Inflammatory macrophage treated with lipopolysaccharide for 4 hours (primary cell): ENCODE results near the gene SLC44A5.
"Not testable (repeated sequence)": the region's sequence is repeated elsewhere in the genome, so short reads cannot be mapped to it uniquely, and the experiment has no call there.

ENCODE experiments used
- DNase-seq: peaks from one replicate; pipeline ENCODE4 v3.0.0-alpha.2; 2020

SLC44A5 gene

DNA sequence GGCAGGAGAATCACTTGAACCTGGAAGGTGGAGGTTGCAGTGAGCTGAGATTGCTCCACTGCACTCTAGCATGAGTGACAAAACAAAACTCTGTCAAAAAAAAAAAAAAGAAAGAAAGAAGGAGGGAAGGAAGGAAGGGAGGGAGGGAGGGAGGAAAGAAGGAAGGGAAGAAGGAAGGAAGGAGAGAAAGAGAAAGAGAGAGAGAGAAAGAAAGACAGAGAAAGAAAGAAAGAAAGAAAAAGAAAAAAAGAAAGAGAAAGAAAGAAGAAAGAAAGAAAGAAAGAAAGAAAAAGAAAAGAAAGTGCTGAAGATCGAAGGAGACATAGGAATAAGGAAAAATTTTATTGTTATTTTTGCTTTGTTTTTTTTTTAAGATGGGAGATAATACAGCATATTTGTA, 166.7 kb downstream of the SLC44A5 start:
- no peak for DNase-seq

DNA sequence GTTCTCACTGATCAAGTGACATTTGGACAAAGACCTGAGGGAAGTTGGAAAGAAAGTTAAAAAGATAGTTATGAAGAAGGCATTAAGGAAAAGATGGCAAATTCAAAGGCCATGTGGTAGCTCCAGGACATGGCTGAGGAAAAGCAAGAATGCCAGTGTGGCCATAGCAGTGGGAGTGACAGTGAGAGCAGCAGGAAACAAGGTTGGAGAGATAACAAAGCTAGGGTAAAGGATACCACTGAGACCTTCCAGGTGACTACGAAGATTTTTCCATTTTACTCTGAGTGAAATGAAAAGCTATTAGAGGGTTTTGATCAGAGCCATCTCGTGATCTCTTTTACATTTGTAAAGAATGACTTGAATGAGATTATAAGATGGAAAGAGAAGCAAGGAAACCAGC, 170.6 kb downstream of the SLC44A5 start:
- DNase-seq: no peak

DNA sequence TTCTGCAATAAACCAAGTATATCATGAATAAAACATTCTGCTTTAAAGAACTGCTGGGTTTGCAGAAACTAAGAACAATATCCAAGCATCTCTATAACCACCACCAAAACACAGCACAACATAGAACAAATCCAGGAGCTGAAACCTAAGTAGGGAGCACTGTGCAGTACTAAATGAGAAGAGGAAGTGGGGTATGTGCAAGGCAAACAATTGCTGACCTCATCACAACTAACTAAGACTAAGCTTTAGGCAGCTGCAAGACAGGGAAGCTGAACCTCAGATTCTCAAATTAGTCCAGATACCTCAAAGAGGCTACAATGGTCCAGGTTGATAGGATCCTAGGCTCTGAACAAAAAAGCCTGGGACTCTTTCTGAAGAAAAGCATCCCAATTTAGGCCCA, 172.6 kb downstream of the SLC44A5 start:
- no peak for DNase-seq

DNA sequence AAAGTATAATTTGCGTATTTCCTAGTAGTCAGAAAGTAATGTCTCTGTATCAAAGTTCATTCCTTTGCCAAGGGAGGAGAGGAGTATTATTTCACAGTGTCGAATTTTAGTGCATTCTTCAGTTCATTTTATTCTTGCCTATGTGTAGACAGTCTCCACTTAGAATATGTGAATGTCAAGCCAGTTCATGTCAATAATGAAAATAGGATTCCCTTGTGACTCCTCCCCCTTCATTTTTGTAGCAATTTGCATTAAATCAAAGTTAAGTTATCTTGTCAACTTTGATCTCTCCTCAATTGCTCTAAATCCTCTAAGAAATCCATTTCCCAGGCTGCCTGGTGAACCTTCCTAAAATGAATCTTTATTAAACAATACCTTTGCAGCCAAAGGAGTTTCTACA, 179.1 kb downstream of the SLC44A5 start:
- DNase-seq: no peak

DNA sequence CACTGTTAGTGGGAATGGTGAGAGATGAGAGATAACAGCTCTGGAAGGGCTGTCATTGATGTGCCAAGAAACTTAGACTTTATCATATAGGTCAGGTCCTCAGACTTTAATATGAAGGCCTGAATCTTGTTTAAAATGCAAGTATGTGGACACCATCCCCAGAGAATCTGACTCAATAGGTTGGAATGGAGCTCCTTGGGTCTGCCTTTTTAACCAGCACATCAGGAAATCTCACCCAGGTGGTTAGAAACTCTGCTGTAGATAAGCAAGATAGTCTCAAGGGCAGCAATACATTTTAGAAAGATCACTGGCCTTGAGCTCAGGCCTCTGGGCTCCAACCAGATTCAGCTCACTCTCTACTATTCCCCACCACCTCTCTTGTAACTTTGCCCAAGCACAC, 180.4 kb downstream of the SLC44A5 start:
- no peak for DNase-seq

DNA sequence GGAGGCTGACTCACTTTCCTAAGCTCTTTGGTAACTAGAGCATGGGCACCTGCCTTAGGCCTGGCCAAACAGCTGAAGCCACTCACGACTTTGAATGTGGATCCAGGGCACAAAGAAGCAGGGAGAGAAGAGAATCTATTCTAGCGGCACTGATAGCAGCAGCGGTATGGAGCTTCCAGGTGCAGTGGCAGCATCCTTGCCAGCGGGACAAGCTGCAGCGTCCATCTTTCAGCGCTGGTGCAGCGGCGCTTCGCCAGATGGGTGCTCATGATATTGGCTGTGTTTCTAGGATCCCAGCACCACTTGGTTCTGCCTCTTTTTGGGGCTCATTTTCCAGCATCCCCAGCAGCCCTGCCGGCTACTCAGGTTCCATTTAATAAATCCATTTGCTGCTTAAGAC, 184.2 kb downstream of the SLC44A5 start:
- no peak for DNase-seq

DNA sequence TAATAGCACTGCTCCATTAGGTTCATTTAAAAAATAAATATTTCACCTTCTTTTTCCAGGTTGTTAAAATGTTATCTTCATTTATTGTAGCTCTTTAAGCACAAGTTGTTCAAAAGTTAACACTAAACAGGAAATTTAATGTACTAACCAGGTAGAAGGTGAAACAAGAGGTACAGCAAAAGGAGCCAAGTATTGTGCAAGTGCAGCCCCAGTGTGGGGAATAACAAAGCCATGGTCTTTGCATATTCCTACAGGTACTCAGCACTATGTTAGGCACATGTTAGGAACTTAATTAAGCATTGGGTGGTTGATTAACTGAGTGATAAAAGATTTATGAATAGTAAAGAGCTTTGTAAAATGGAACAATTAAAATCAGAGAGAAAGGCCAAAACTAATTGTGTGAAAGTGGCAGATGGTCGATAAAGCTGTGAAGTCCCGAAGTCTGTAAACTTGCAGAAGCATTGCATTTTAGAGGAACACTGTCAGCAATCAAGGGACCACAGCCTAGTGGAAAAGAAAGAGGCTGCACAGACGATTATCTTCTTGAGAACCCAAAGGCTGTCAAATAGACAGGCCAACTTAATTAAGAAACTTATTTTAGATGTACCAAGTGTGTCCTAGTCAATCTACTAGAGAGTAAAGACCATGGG, 185.8 kb downstream of the SLC44A5 start:
- no peak for DNase-seq

DNA sequence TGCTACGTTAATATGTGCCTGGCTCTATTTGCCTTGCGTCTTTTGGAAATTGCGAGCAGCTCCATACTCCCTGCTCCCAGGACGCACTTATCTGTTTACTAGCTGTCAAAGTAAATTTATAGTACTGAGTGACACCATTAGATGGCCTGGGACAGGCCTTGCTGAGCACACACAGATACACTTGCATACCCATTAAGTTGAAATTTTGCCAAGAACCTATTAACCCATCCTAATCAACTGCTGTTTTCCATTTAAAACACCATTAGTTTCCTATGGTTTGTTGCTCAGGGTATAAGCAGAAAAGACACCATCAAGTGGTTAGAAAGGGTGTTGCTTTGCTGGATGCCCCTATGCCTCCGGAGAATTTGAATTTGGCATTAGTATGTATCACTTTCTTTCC, 187.3 kb downstream of the SLC44A5 start:
- DNase-seq: no peak

DNA sequence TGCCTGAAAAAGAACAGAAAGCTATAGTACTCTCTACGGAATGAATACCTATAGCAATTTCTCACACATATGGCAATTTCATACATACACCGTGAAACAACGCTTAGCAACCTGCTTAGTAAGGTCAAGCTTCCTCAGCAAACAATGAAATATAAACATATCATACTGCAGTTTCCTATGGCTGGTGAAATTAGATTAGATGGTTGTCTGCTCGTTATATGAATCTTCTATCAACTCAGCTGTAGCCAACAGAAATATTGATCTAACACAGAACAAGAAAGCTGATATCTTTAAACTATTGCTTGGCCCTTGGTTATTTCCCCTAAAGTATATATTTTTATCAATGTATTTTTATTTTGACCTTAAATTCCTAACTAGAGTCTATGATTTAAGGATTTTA, 187.8 kb downstream of the SLC44A5 start:
- DNase-seq: no peak

DNA sequence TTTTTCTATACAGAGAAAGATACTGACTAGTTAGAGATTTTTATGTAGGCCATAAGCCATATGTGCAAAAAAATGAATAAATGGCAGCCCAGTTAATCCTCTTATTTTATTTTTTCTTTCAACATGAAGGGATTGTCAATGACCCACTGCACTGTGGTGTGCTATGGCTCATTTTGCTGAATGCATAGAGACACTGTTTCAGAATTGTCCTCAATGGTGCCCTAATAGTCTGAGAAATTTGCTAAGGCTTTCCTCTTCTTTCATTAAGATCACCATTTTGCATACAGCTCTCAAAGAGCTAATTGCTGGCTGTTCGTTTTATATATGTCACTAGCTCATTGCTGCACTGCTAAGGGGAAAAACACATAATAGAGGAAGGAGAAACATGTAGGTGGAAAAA, 189.5 kb downstream of the SLC44A5 start:
- no peak for DNase-seq

DNA sequence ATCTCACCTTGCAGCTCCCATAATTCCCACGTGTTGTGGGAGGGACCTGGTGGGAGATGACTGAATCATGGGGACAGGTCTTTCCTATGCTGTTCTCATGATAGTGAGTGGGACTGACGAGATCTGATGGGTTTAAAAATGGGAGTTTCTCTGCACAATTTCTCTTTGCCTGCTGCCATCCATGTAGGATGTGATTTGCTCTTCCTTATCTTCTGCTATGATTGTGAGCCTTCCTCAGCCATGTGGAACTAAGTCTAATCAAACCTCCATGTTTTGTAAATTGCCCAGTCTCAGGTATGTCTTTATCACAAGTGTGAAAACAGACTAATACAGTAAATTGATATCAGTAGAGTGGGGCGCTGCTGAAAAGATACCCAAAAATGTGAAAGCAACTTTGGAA, 195.7 kb downstream of the SLC44A5 start:
- no peak for DNase-seq

DNA sequence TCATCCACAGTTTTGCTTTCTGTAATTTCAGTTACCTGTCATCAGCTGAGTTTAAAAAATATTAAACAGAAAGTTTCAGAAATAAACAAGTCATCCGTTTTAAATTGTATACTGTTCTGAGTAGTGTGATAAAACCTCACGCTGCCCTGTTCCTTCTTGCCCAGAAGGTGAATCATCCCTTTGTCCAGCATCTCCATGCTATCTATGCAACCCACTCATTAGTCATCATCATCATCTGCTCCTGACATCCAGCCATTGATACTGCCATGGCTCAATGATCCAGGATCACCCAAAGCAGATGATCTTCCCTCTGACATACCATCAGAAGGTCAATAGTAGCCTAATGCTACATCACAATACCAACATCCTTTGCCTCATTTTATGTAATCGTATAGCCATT, 198.3 kb downstream of the SLC44A5 start:
- no peak for DNase-seq

DNA sequence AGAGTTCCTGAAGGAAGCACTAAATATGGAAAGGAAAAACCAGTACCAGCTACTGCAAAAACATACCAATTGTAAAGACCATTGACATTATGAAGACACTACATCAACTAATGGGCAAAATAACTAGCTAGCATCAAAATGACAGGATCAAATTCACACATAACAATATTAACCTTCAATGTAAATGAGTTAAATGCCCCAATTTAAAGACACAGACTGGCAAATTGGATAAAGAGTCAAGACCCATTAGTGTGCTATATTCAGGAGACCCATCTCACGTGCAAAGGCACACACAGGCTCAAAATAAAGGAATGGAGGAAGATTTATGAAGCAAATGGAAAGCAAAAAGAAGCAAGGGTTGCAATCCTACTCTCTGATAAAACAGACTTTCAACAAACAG, 206.2 kb downstream of the SLC44A5 start:
- DNase-seq: not testable (repeated sequence)

DNA sequence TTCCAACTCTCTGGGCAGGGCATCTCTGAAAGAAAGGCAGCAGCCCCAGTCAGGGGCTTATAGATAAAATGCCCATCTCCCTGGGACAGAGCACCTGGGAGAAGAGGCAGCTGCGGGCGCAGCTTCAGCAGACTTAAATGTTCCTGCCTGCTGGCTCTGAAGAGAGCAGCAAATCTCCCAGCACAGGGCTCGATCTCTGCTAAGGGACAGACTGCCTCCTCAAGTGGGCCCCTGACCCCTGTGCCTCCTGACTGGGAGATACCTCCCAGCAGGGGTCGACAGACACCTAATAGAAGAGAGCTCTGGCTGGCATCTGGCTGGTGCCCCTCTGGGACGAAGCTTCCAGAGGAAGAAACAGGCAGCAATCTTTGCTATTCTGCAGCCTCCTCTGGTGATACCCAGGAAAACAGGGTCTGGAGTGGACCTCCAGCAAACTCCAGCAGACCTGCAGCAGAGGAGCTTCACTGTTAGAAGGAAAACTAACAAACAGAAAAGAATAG, 207.7 kb downstream of the SLC44A5 start:
- not testable (repeated sequence) for DNase-seq

DNA sequence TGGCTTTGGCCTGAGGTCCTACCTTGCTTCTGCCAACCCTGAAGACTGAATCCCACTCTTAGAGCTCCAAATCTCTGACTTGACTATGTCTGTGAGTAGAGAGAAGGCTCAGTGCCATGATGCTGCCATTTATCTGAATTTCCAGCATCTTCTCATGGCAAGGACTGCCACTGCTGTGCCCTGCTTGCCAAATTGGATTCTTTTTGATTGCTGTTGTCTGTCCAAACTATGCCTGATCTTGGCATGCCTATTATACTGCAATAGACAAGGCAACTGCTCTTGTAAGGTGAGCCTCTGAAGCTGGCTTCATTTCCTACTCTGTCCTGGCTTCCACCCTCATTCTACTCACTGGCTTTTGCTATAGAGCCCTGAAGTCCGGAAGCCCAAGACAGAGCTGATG, 210.2 kb downstream of the SLC44A5 start:
- DNase-seq: no peak

DNA sequence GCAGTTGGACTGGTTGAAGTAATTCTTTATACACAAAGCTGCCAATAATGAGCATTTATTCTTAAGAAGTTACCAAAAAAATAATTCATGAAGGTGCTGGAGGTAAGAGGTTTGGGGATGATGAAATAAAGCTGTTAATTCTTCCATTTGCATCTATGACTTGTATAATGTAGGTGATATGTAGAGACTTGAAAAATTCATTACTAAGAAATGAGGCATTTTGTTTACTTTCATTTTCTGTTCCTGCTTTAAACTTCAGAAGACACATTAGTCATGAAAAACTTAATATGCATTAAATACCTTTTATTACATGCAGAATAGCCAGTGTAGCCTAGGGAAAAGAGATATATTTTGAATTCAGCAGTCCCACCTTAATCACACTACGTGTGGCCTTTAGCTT, 214.2 kb downstream of the SLC44A5 start:
- DNase-seq: no peak

DNA sequence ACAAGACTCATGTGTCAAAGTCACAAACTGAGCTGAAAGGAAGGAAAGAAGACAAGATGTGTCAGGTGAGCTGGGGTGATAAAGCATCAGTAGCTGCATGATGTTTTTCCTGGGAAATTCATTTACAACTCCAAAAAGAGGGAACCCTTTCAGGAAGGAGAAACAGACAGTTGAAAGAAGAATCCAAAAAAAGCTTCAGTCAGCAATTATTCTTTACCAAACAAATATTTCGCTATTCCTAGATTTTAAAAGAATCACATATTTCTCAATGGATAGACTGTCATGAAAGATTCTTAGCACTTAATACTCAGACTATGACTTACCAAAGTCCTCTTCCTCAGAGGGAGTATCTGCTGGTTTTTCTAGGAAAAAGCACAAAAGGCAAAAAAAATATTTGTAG, 214.7 kb downstream of the SLC44A5 start:
- DNase-seq: no peak

DNA sequence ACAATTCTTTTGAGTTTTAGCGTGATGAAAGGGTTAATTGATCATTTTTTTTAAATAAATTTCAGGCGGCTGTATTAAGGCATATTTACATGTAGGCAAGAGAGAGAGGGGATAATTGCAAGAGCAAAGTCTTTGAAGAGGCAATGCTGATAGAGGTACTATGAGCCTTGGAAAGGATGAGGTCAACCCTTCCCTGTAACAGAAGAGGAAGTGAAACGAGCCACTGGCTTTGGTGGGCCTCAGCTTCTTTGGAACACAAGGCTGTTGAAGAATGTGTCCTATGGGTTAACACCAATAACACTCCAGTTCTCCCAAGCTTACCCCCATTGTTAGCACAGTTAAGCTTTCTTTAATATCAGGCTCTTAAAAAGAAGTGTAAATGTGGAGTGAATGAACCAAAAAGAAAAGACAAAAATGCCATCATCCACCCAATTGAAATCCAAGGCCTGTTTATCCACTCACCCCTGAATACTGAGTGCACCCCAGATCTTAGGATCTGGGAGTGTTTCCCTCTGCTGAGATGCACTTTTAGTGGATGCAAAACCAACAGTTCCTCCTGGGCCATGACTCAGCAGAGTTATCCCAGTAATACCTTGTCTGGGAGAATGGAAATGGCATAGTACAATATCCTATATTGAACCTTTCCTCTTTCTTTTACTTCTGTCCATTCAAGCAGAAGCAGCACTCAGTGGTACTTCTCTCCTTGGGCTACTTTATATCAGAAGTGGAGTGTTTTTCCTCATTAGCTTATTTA, 216.4 kb downstream of the SLC44A5 start:
- DNase-seq: no peak

DNA sequence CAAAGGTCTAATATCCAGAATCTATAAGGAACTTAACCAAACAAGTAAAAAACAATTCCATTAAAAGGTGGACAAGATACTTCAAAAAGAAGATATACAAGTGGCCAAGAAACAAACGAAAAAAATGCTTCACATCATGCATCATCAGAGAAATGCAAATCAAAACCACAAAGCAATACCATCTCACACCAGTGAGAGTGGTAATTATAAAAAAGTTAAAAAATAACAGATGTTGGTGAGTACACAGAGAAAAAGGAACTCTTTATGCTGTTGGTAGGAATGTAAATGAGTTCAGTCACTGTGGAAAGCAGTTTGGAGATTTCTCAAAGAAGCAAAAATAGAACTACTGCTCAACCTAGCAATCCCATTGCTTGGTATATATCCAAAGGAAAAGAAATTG, 218.6 kb downstream of the SLC44A5 start:
- DNase-seq: no peak

DNA sequence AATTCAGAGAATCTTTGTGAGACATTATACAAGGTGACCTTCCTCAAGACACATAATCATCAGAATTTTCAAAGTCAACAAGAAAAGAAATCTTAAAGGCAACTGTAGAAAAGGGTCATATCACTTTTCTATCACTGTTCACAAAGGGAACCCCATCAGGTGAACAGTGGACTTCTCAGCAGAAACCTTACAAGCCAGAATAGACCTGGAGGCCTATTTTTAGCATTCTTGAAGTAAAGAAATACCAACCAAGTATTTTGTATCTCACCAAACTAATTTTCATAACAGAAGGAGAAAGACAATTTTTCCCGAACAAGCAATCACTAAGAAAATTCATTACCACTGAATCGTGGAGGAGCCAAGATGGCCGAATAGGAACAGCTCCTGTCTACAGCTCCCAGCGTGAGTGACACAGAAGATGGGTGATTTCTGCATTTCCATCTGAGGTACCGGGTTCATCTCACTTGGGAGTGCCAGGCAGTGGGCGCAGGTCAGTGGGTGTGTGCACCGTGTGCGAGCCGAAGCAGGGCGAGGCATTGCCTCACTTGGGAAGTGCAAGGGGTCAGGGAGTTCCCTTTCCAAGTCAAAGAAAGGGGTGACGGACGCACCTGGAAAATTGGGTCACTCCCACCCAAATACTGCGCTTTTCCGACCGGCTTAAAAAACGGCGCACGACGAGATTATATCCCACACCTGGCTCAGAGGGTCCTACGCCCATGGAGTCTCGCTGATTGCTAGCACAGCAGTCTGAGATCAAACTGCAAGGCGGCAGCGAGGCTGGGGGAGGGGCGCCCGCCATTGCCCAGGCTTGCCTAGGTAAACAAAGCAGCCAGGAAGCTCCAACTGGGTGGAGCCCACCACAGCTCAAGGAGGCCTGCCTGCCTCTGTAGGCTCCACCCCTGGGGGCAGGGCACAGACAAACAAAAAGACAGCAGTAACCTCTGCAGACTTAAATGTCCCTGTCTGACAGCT, 235.2 kb downstream of the SLC44A5 start:
- DNase-seq: not testable (repeated sequence)

DNA sequence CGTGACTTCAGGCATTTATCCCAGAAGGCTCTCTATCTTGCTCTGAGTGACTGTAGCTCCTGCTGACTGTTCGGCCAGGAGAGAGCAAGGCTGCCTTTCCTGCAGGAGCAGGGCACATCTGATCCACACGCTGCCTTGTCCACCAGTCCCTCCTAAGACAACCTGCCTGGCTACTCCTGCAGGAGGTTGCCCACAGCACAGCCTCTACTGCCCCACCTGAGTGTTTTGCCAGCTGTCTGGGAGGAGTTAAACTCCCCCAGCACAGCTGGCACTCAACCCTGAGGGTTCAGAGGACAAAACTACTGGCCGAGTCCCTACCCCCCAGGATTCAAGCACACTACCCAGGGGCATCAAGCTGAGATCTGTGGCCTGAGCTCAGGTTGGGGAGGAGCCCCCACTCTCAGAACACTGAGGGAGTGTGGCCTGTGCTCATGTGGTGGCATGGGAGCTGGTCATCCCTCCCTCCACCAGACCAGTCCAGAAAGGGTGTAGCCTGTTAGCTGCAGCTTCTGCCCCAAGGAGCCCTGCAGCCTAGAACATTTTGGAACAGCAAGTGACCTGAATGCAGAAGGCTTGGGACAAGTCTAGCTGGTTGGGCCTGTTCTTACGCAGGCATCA, 237.3 kb downstream of the SLC44A5 start:
- DNase-seq: no peak

DNA sequence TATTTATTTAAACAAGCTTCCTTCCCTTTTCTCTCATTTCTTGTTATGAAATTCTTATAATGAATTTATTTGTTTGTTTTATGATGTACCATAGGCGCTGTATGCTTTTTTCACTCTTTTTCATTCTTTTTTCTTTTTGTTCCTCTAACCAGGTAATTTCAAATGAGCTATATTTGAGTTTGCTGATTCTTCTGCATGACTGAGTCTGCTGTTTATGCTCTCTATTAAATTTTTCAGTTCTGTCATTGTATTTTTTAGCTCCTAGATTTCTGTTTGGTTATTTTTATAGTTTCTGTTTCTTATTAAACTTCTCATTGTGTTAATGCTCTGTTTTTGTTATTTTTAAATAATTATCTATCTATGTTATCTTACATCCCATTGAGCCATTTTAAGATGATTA, 244.3 kb downstream of the SLC44A5 start:
- DNase-seq: no peak

DNA sequence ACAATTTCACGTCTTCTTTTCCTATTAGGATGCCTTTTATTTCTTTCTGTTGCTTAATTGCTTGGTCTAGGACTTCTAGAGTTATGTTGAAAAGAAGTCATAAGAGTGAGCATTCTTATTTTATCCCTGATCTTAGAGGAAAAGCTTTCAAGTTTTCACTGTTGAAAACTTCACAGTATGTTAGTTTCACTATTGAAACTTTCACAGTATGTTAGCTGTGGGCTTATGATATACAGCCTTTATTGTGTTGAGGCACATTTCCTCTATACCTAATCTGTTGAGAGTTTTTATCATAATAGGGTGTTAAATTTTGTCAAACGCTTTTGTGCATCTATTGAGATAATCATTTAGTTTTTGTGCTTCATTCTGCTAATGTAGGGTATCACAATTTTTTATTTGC, 249.7 kb downstream of the SLC44A5 start:
- no peak for DNase-seq
